ENCODE results near the gene USP20. TPM values are rescaled to one million over a fixed set of nuclear protein-coding genes. Genes with fewer than 3 reads are reported as not detected.

USP20 gene
- total RNA-seq, 2 donors from 2014 or later, result 80.7 to 90.0 TPM

- Mint-ChIP-seq H3K36me3 (ENCODE audit: low read depth) (peaks cover 2% of the 10 kb centered on the region), H3K4me1 (peaks cover 58% of the 10 kb centered on the region), H3K27ac (peak overlapping the region; percentile 96), H3K27me3 (no peaks in the 10 kb centered on the region), H3K4me3 (peak overlapping the region; percentile 73)
- DNase-seq (peak in 1 of 3 donors; percentile 53), ATAC-seq (peak; percentile 45)
- no peaks in the 10 kb centered on the region for H3K9me3 ChIP-seq (ENCODE audit: control insufficient read depth, low read length, poor library complexity, severe bottlenecking)
These were observed 31.3 kb downstream of the USP20 start for GRCh38 chr9:129866394-129867135.

GRCh38 chr9:129867136-129868022, 32.1 kb downstream of the USP20 start:
- H3K27ac Mint-ChIP-seq, result peak overlapping the region; percentile 96
- no peaks in the 10 kb centered on the region for H3K27me3 Mint-ChIP-seq
- no peak for DNase-seq
- no peaks in the 10 kb centered on the region for H3K36me3 Mint-ChIP-seq (ENCODE audit: low read depth)
- no peak for ATAC-seq
- peaks cover 57% of the 10 kb centered on the region for H3K4me1 Mint-ChIP-seq
- H3K4me3 Mint-ChIP-seq, result peak overlapping the region; percentile 77
- H3K9me3 ChIP-seq (ENCODE audit: control insufficient read depth, low read length, poor library complexity, severe bottlenecking), result no peaks in the 10 kb centered on the region

- no peak for DNase-seq
- Mint-ChIP-seq H3K4me1 (peaks cover 55% of the 10 kb centered on the region), H3K27ac (peak overlapping the region; percentile 96), H3K4me3 (peak overlapping the region; percentile 77), H3K36me3 (ENCODE audit: low read depth) (no peaks in the 10 kb centered on the region), H3K27me3 (no peaks in the 10 kb centered on the region)
- ATAC-seq, result no peak
- no peaks in the 10 kb centered on the region for H3K9me3 ChIP-seq (ENCODE audit: control insufficient read depth, low read length, poor library complexity, severe bottlenecking)
These were observed 33.0 kb downstream of the USP20 start for GRCh38 chr9:129868023-129868871.

GRCh38 chr9:129868872-129869486, 33.7 kb downstream of the USP20 start:
- Mint-ChIP-seq H3K36me3 (ENCODE audit: low read depth) (peaks cover 2% of the 10 kb centered on the region), H3K4me3 (peak overlapping the region; percentile 74), H3K4me1 (peaks cover 51% of the 10 kb centered on the region), H3K27me3 (no peaks in the 10 kb centered on the region), H3K27ac (peak overlapping the region; percentile 96)
- peak; percentile 80 to 92 (median 85) for DNase-seq
- H3K9me3 ChIP-seq (ENCODE audit: control insufficient read depth, low read length, poor library complexity, severe bottlenecking), result no peaks in the 10 kb centered on the region
- ATAC-seq, result peak; percentile 92

GRCh38 chr9:129869585-129870501, 34.6 kb downstream of the USP20 start:
- H3K9me3 ChIP-seq (ENCODE audit: control insufficient read depth, low read length, poor library complexity, severe bottlenecking), result no peaks in the 10 kb centered on the region
- ATAC-seq (no peak), DNase-seq (no peak)
- H3K4me1 Mint-ChIP-seq, result peaks cover 53% of the 10 kb centered on the region
- peaks cover 3% of the 10 kb centered on the region for H3K36me3 Mint-ChIP-seq (ENCODE audit: low read depth)
- no peaks in the 10 kb centered on the region for H3K27me3 Mint-ChIP-seq
- H3K4me3 Mint-ChIP-seq, result peak overlapping the region; percentile 74
- H3K27ac Mint-ChIP-seq, result peak overlapping the region; percentile 96

GRCh38 chr9:129871046-129871445, 35.8 kb downstream of the USP20 start:
- H3K27ac Mint-ChIP-seq, result peak overlapping the region; percentile 96
- peak overlapping the region; percentile 41 for H3K4me3 Mint-ChIP-seq
- peaks cover 47% of the 10 kb centered on the region for H3K4me1 Mint-ChIP-seq
- peaks cover 3% of the 10 kb centered on the region for H3K36me3 Mint-ChIP-seq (ENCODE audit: low read depth)
- no peak for ATAC-seq
- no peak for DNase-seq
- no peaks in the 10 kb centered on the region for H3K27me3 Mint-ChIP-seq
- H3K9me3 ChIP-seq (ENCODE audit: control insufficient read depth, low read length, poor library complexity, severe bottlenecking), result no peaks in the 10 kb centered on the region

- H3K27me3 Mint-ChIP-seq, result no peaks in the 10 kb centered on the region
- no peaks in the 10 kb centered on the region for H3K9me3 ChIP-seq (ENCODE audit: control insufficient read depth, low read length, poor library complexity, severe bottlenecking)
- H3K36me3 Mint-ChIP-seq (ENCODE audit: low read depth), result peaks cover 3% of the 10 kb centered on the region
- H3K27ac Mint-ChIP-seq, result peak overlapping the region; percentile 53
- ATAC-seq (no peak), DNase-seq (no peak)
- H3K4me3 Mint-ChIP-seq, result no peak overlapping the region
- H3K4me1 Mint-ChIP-seq, result peaks cover 30% of the 10 kb centered on the region
These were observed 38.4 kb downstream of the USP20 start for GRCh38 chr9:129873563-129874190.

- ATAC-seq, result no peak
- peaks cover 5% of the 10 kb centered on the region for H3K36me3 Mint-ChIP-seq (ENCODE audit: low read depth)
- no peaks in the 10 kb centered on the region for H3K27me3 Mint-ChIP-seq
- peak overlapping the region; percentile 74 for H3K27ac Mint-ChIP-seq
- no peaks in the 10 kb centered on the region for H3K9me3 ChIP-seq (ENCODE audit: control insufficient read depth, low read length, poor library complexity, severe bottlenecking)
- no peak overlapping the region for H3K4me3 Mint-ChIP-seq
- no peak for DNase-seq
- peaks cover 28% of the 10 kb centered on the region for H3K4me1 Mint-ChIP-seq
These were observed 39.2 kb downstream of the USP20 start for GRCh38 chr9:129874261-129875101.

- Mint-ChIP-seq H3K27me3 (no peaks in the 10 kb centered on the region), H3K36me3 (ENCODE audit: low read depth) (peaks cover 5% of the 10 kb centered on the region), H3K4me3 (no peak overlapping the region), H3K27ac (peak overlapping the region; percentile 74), H3K4me1 (peaks cover 22% of the 10 kb centered on the region)
- no peak for DNase-seq
- H3K9me3 ChIP-seq (ENCODE audit: control insufficient read depth, low read length, poor library complexity, severe bottlenecking), result no peaks in the 10 kb centered on the region
- no peak for ATAC-seq
These were observed 39.9 kb downstream of the USP20 start for GRCh38 chr9:129875181-129875611.

GRCh38 chr9:129875687-129876395, 40.6 kb downstream of the USP20 start:
- Mint-ChIP-seq H3K4me1 (peaks cover 21% of the 10 kb centered on the region), H3K4me3 (no peak overlapping the region), H3K27me3 (no peaks in the 10 kb centered on the region), H3K36me3 (ENCODE audit: low read depth) (peaks cover 5% of the 10 kb centered on the region), H3K27ac (peak overlapping the region; percentile 86)
- DNase-seq (no peak), ATAC-seq (no peak)
- no peaks in the 10 kb centered on the region for H3K9me3 ChIP-seq (ENCODE audit: control insufficient read depth, low read length, poor library complexity, severe bottlenecking)

All from T-helper 17 cell (primary cell).